SJSA1 (cell line): ENCODE measurements around the gene FOXR1. TPM values are rescaled to one million over a fixed set of nuclear protein-coding genes. Genes with fewer than 3 reads are reported as not detected.
"Not testable (repeated sequence)": the region's sequence is repeated elsewhere in the genome, so short reads cannot be mapped to it uniquely, and the experiment has no call there.

Experiments used
- DNase-seq, 2 experiments: peaks; one replicate each; pipeline ENCODE4 v3.0.0-alpha.2; 2015 to 2020; ENCODE audit warnings: low spot score in 2 of 2, low read depth in 1 of 2
- H3K27ac ChIP-seq: fragments of 250-450 bp; sonication (Bioruptor Pico); 2 replicates; pipeline ENCODE4 v1.5.1; 2020; ENCODE audit warnings: mild to moderate bottlenecking, moderate library complexity
- H3K27me3 ChIP-seq: fragments of 250-450 bp; sonication (Bioruptor Pico); replicated peaks from 2 replicates; pipeline ENCODE4 v1.5.1; 2020; ENCODE audit warnings: mild to moderate bottlenecking, moderate library complexity
- H3K36me3 ChIP-seq: fragments of 250-450 bp; sonication (Bioruptor Pico); 2 replicates; pipeline ENCODE4 v1.5.1; 2020; ENCODE audit warnings: mild to moderate bottlenecking
- H3K4me1 ChIP-seq: fragments of 250-450 bp; sonication (Bioruptor Pico); replicated peaks from 2 replicates; pipeline ENCODE4 v1.6.1; 2021; ENCODE audit warnings: mild to moderate bottlenecking
- H3K4me3 ChIP-seq: fragments of 250-450 bp; sonication (Bioruptor Pico); 2 replicates; pipeline ENCODE4 v1.5.1; 2020; ENCODE audit warnings: mild to moderate bottlenecking
- H3K9me3 ChIP-seq: fragments of 250-450 bp; sonication (Bioruptor Pico); replicated peaks from 2 replicates; pipeline ENCODE4 v1.5.1; 2020; ENCODE audit warnings: mild to moderate bottlenecking
- total RNA-seq: library from RNA; depleted of rRNA; stranded (reverse); fragments of >200 nt; shearing (Covaris generic); gene quantifications from 2 replicates; pipeline ENCODE4 v1.2.3, GENCODE V29; 2014

Gene FOXR1
- total RNA-seq, 1 experiment from 2014 or later, result not detected

DNA sequence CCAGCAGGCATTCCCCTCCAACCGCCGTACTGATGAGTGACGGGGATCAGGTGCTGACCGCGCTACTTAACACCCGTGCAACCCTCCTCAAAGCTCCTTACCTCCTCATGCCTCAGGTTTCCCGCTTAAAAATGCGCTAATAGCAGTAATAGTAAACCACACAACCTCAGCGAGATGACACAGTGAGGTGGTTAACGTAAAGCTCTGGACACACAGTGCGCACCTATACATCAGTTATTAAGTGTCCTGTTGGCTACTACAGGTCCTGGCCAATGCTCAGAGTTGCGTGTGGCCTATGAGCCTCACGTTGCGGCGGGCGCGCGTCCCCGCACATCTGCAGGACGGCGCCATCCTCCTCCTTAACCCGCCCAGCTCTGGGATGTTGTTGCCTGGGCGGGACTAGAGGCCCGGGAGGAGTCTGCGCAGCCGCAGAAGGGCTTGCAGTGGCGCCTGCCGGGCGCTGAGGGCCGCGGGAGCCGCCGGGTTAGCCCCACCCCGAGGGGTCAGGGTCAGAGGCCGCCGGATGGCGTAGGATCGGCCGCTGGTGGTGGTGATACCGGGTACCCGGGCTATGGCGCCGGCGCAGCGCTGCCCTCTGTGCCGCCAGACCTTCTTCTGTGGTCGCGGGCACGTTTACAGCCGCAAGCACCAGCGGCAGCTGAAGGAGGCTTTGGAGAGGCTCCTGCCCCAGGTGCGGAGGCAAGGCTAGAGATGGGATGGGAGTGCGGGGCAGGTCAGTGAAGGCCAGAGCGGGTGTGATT, 26.2 kb downstream of the FOXR1 start, which contains the start of gene CENATAC:
Gene CENATAC, plus strand, starts transcription at position 512 of the 761 bp plus-strand sequence. Its CDS starts 60 bp downstream, at position 572.
- Histone ChIP-seq H3K27me3 (no peaks in the 10 kb centered on the region), H3K4me3 (peak within 1 kb of the TSS; percentile 66), H3K4me1 (peaks cover 17% of the 10 kb centered on the region), H3K9me3 (no peaks in the 10 kb centered on the region), H3K27ac (peak within 1 kb of the TSS; percentile 81), H3K36me3 (peaks cover 22% of the 10 kb centered on the region)
- DNase-seq, result peak; percentile 75 to 78

DNA sequence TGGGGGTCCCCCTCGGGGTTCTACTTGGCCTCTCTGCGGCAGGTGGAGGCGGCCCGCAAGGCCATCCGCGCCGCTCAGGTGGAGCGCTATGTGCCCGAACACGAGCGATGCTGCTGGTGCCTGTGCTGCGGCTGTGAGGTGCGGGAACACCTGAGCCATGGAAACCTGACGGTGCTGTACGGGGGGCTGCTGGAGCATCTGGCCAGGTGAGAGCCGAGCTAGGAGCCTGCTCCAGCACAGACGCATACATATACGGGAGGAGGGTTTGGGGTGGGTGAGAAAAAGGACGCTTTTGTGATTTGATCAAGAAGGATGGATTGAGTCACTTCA, 26.8 kb downstream of the FOXR1 start:
- H3K36me3 ChIP-seq, result peaks cover 22% of the 10 kb centered on the region
- no peaks in the 10 kb centered on the region for H3K27me3 ChIP-seq
- DNase-seq, result no peak
- peak overlapping the region; percentile 81 for H3K27ac ChIP-seq
- H3K4me1 ChIP-seq, result peaks cover 17% of the 10 kb centered on the region
- peak overlapping the region; percentile 66 for H3K4me3 ChIP-seq
- H3K9me3 ChIP-seq, result no peaks in the 10 kb centered on the region

DNA sequence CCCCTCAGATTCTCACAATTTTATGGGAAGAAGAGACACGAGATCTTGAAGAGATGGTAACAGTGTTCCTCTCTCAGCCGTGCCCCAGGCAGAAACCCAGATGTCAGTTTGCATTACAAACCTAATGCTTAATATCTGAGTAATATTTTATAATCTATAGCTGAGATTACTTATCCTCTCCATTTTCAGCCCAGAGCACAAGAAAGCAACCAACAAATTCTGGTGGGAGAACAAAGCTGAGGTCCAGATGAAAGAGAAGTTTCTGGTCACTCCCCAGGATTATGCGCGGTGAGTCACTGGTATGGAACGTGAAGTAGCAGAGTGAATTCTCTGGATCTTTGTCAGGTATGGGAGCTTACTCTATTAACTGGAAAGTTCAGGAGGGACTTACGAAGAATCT, 27.3 kb downstream of the FOXR1 start:
- peaks cover 22% of the 10 kb centered on the region for H3K36me3 ChIP-seq
- H3K4me1 ChIP-seq, result peaks cover 17% of the 10 kb centered on the region
- H3K9me3 ChIP-seq, result no peaks in the 10 kb centered on the region
- H3K27me3 ChIP-seq, result no peaks in the 10 kb centered on the region
- H3K4me3 ChIP-seq, result peak overlapping the region; percentile 66
- peak; percentile 73 for DNase-seq
- H3K27ac ChIP-seq, result peak overlapping the region; percentile 81

DNA sequence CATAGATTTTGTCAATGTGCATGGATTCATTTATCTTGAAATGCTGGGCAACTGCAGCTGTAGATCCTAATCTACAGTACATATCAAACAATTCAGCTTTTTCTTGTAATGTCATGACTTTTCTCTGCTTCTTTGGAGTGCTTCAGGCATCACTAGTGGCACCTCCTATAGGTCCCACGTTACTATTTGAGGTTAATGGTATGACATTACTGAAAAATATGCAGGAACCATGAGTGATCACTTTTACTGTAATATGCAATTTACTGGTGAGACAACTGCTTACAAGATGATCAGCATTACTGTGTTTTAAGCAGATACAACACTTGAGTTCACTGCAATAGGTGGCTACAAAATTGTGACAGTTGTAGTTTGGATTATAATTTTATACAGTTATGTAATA, 29.3 kb downstream of the FOXR1 start:
- H3K36me3 ChIP-seq, result peaks cover 22% of the 10 kb centered on the region
- DNase-seq, result no peak
- no peaks in the 10 kb centered on the region for H3K27me3 ChIP-seq
- H3K27ac ChIP-seq, result no peak overlapping the region
- peaks cover 17% of the 10 kb centered on the region for H3K4me1 ChIP-seq
- H3K9me3 ChIP-seq, result no peaks in the 10 kb centered on the region
- no peak overlapping the region for H3K4me3 ChIP-seq

DNA sequence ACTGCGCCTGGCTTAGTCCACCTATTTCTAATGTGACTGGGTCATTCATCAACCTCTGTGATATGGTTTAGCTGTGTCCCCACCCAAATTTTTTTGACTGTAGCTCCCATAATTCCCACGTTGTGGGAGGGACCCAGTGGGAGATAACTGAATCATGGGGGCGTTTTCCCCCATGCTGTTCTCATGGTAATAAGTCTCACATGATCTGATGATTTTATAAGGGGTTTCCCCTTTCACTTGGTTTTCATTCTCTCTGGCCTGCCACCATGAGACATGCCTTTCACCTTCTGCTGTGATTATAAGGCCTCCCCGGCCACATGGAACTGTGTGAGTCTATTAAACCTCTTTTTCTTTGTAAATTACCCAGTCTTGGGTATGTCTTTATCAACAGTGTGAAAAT, 35.1 kb downstream of the FOXR1 start:
- Histone ChIP-seq H3K27me3 (no peaks in the 10 kb centered on the region), H3K9me3 (no peaks in the 10 kb centered on the region), H3K4me1 (no peaks in the 10 kb centered on the region), H3K4me3 (no peak overlapping the region), H3K27ac (no peak overlapping the region), H3K36me3 (peaks cover 17% of the 10 kb centered on the region)
- no peak for DNase-seq

DNA sequence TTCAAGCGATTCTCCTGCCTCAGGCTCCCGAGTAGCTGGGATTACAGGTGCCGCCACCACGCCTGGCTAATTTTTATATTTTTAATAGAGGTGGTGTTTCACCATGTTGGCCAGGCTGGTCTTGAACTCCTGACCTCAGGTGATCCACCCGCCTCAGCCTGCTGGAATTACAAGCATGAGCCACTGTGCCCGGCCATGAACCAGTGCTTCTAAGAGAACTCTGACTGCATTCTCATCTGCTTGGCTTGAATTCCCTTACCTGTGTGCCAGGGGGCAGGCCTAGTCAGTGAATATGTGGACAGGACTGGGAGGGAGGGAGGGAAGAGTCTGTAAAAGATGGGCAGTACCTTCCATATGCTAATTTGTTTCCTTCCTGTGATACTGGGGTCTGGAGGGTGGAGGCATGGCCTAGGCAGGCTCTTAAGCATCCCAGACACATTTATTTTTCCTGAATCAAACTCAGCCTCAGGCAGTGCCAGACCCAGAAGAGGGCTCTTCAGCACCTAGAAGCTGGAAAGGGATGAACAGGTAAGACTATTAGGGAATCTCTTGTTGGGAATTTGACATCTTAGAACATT, 40.0 kb downstream of the FOXR1 start:
- H3K27me3 ChIP-seq, result no peaks in the 10 kb centered on the region
- no peak overlapping the region for H3K4me3 ChIP-seq
- no peak for DNase-seq
- H3K36me3 ChIP-seq, result peaks cover 53% of the 10 kb centered on the region
- H3K4me1 ChIP-seq, result no peaks in the 10 kb centered on the region
- no peak overlapping the region for H3K27ac ChIP-seq
- H3K9me3 ChIP-seq, result no peaks in the 10 kb centered on the region; the same call in 1 of the 2 replicates

DNA sequence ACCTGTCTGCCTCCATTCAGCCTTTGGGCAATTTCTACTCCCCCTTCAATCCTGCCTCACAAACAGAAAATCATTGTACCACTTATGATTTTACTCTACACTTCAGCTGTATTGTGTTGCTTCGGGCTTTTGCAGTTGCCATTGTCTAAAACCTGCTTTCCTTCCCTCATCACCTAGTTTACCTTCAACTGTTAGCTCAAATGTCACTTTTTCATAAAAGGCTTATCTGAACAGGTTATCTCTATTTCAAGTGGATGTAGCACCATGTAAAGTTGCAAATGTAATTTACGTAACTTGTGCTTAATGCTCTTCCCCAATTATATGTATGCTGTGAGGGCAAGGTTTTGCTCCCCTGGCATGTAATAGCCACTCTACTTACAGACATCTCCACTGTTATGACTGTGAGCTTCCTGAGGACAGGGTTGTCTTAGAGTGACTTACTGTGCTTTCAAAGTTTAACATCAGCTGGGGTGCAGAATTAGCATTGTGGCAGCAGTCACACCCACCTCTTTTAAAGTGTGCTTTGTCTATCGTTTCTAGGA, 41.1 kb downstream of the FOXR1 start:
- Histone ChIP-seq H3K27me3 (no peaks in the 10 kb centered on the region), H3K4me3 (no peak overlapping the region), H3K9me3 (no peaks in the 10 kb centered on the region; the same call in 1 of the 2 replicates), H3K36me3 (peaks cover 53% of the 10 kb centered on the region), H3K4me1 (no peaks in the 10 kb centered on the region), H3K27ac (no peak overlapping the region)
- DNase-seq, result no peak

DNA sequence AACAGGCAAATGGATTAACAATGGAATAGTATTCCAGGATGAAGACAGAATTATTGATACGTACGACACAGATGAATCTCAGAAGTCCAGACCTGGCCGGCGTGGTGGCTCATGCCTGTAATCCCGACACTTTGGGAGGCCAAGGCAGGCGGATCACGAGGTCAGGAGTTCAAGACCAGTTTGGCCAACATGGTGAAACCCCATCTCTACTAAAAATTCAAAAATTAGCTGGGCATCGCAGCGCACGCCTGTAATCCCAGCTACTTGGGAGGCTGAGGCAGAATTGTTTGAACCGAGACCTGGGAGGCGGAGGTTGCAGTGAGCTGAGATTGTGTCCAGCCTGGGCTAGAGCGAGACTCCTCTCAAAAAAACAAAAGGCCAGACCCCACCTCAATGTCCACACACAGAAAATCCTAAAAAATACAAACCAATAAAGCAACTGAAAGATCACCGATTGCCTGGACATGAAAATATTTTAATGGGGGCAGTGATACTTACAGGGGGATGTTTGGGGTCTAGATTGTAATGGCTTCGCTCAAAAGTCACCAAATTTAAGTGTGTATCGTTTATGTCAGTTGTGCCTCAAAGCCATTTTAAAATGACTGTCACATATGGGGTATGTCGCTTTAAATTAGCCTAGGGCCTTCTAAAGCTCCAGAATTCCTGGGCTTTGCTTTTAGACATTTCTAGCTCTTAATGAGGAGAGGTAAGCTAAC, 42.8 kb downstream of the FOXR1 start:
- H3K27me3 ChIP-seq, result no peaks in the 10 kb centered on the region
- DNase-seq, result no peak
- H3K36me3 ChIP-seq, result peaks cover 55% of the 10 kb centered on the region
- no peaks in the 10 kb centered on the region; the same call in 1 of the 2 replicates for H3K9me3 ChIP-seq
- H3K27ac ChIP-seq, result no peak overlapping the region
- H3K4me1 ChIP-seq, result no peaks in the 10 kb centered on the region
- H3K4me3 ChIP-seq, result no peak overlapping the region

DNA sequence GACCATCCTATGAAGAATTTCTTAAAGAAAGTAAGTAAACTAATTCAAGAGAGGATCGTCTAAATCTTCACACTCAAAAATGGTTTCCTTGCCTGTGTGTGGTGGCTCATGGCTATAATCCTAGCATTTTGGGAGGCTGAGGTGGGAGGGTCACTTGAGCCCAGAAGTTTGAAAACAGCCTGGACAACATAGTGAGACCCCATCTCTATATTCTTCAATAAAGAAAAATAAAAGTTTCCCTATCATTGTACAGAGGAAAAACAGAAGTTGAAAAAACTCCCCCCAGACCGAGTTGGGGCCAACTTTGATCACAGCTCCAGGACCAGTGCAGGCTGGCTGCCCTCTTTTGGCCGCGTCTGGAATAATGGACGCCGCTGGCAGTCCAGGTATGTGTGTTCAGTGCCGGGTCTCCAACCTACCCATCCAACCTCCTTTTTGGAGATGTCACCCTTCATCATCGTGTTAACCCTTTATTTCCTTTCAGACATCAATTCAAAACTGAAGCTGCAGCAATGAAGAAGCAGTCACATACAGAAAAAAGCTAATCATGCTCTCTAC, 43.6 kb downstream of the FOXR1 start:
- Histone ChIP-seq H3K36me3 (peaks cover 55% of the 10 kb centered on the region), H3K27me3 (no peaks in the 10 kb centered on the region), H3K27ac (no peak overlapping the region), H3K4me3 (no peak overlapping the region), H3K4me1 (0 out of 2 replicates have a peak, but pooled peaks cover 3% of the 10 kb centered on the region), H3K9me3 (no peaks in the 10 kb centered on the region; the same call in 1 of the 2 replicates)
- DNase-seq, result no peak

DNA sequence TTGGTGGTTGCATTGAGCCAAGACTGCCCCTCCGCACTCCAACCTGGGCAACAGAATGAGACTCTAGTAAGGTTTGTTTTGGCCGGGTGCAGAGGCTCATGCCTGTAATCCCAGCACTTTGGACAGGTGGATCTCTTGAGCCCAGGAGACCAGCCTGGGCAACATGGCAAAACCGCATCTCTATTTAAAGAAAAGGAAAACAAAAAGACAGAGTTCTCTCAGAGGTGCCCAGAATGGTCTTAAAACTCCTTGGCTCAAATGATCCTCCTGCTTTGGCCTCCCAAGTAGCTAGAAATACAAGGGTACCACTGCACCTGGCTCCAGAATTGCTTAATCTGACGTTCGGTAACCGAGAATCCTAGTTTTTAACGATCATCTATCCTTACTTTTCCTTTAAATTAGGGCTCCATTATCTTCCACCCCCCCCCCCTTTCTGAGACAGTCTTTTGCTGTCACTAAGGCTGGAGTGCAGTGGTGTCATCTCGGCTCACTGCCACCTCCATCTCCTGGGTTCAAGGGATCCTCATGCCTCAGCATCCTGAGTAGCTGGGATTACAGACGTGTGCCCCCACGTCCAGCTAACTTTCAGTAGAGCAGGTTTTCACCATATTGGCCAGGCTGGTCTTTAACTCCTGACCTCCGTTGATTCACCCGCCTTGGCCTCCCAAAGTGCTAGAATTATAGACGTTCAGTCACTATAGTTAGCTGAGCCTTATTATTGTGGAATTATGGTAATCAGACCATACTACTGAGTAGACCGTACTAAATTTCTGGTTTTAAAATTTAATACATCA, 44.9 kb downstream of the FOXR1 start:
- H3K27me3 ChIP-seq, result no peaks in the 10 kb centered on the region
- H3K9me3 ChIP-seq, result no peaks in the 10 kb centered on the region; the same call in 1 of the 2 replicates
- no peak for DNase-seq
- H3K4me3 ChIP-seq, result no peak overlapping the region
- H3K27ac ChIP-seq, result no peak overlapping the region
- H3K4me1 ChIP-seq, result 0 out of 2 replicates have a peak, but pooled peaks cover 3% of the 10 kb centered on the region
- peaks cover 53% of the 10 kb centered on the region for H3K36me3 ChIP-seq

DNA sequence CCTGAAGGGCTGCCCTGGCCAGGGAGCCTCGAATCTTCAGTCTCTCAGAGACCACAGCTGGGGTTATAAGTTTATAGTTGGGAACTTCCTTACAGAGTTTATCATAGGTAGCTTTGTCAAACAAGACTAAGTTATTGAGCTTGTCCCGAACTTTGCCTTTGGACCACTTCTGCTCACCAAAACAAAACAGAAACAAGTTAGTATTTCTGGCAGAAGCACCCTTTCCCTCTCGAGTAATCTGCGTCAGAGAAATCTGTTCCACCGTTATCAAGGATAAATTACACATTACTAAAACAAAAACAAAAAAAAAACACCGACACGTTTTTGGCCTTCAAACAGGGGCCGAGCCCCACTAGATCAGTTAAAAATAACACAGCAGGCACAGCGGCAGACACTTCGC, 45.8 kb downstream of the FOXR1 start:
- not testable (repeated sequence) for H3K9me3 ChIP-seq, H3K4me1 ChIP-seq, DNase-seq, H3K27ac ChIP-seq, H3K27me3 ChIP-seq
- Histone ChIP-seq H3K36me3 (peaks cover 55% of the 10 kb centered on the region), H3K4me3 (peak overlapping the region; percentile 63)

DNA sequence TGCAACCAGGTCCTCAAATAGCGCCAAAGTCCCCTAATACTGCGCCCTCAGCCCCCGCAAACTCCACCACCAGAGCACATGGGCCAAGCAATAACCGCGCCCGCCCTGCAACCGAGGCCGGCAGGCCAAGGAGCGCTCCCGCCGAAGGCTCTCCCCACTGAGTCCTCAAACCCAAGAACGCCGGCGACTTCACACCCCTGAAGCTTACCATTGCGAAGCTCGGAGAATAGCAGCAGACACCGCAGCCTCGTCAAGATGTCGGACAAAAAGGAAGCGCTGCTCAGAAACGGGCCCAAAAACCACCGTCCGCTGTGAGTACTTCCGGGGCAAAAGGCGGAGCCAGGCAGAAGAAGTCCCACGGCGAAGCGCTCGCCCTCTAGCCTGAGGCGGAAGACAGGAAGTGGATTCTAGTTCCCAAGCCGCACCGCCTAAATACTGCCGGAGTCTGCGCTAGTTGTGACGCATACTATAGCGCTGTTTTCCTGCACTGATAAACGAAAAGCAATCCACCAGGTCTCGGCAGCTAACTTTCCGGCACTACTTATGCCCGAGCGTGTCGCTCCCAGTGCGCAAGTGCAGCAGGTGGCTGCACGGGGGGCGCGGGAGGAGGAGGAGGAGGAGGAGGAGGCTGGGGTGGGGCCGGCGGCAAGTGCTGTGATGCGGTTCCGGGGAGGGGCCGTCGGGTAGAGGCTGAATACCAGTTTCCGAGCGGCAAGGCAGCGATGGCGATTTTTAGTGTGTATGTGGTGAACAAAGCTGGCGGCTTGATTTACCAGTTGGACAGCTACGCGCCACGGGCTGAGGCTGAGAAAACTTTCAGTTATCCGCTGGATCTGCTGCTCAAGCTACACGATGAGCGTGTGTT, 46.7 kb downstream of the FOXR1 start, which contains the start of the genes RPS25 and TRAPPC4:
Gene RPS25, minus strand, starts transcription at position 270 of the 865 bp plus-strand sequence. Its CDS starts 59 bp downstream, at position 211.
Gene TRAPPC4, plus strand, starts transcription at position 693 of the 865 bp plus-strand sequence. Its CDS starts 30 bp downstream, at position 723.
- Histone ChIP-seq H3K36me3 (peaks cover 52% of the 10 kb centered on the region), H3K27me3 (no peaks in the 10 kb centered on the region), H3K27ac (peak within 1 kb of the TSS; percentile 37), H3K4me1 (0 out of 2 replicates have a peak, but pooled peaks cover 3% of the 10 kb centered on the region), H3K4me3 (peak within 1 kb of the TSS; percentile 63), H3K9me3 (no peaks in the 10 kb centered on the region; the same call in 1 of the 2 replicates)
- peak; percentile 88 to 89 for DNase-seq
